Fibroblast of lung (primary cell): Measurements from ENCODE around the gene SCAPER.

Experiments used
- EZH2 ChIP-seq: IDR thresholded peaks from 2 replicates; pipeline ENCODE4 v1.5.1; 2012; ENCODE audit warnings: low read length, control low read depth, mild to moderate bottlenecking; ENCODE audit errors: missing control alignments
- TF ChIP-seq, protein P1 (sequence below), 2 donors: IDR thresholded peaks in 1 of 2; conservative IDR thresholded peaks in 1 of 2; 1 replicate in 1 of 2; 2 replicates in 1 of 2; pipeline ENCODE4 v1.5.1; 2011 to 2012; ENCODE audit warnings: low read length in 2 of 2, control low read depth in 1 of 2, inconsistent platforms in 1 of 2, low read depth in 1 of 2, mild to moderate bottlenecking in 1 of 2

- TF ChIP-seq, protein P1, sequence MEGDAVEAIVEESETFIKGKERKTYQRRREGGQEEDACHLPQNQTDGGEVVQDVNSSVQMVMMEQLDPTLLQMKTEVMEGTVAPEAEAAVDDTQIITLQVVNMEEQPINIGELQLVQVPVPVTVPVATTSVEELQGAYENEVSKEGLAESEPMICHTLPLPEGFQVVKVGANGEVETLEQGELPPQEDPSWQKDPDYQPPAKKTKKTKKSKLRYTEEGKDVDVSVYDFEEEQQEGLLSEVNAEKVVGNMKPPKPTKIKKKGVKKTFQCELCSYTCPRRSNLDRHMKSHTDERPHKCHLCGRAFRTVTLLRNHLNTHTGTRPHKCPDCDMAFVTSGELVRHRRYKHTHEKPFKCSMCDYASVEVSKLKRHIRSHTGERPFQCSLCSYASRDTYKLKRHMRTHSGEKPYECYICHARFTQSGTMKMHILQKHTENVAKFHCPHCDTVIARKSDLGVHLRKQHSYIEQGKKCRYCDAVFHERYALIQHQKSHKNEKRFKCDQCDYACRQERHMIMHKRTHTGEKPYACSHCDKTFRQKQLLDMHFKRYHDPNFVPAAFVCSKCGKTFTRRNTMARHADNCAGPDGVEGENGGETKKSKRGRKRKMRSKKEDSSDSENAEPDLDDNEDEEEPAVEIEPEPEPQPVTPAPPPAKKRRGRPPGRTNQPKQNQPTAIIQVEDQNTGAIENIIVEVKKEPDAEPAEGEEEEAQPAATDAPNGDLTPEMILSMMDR (conservative IDR thresholded peaks at IDR 0.05 in 1 of 2, IDR thresholded peaks at IDR 0.05 in 1 of 2; ENCODE audit: low read depth in 1 of 2, low read length in 2 of 2), result no peak
- TF ChIP-seq EZH2, result no peak
Measured at GRCh38 chr15:76360416-76360815, 544.7 kb downstream of the SCAPER start.
